HG03095 (cell line): ENCODE measurements around the gene CALU.

Experiments
- ATAC-seq: cut with Tn5 transposase; IDR thresholded peaks from one replicate; pipeline ENCODE4 v1.9.1; 2021; ENCODE audit warnings: moderate library complexity; ENCODE audit not compliant: unreplicated experiment

CALU gene

GRCh38 chr7:128721376-128721775 is 17.8 kb upstream of the CALU start:
- ATAC-seq: no peak

- ATAC-seq: no peak
These were observed 14.4 kb upstream of the CALU start for GRCh38 chr7:128724743-128725142.

- no peak for ATAC-seq
These were observed 13.6 kb upstream of the CALU start for GRCh38 chr7:128725531-128725930.

- no peak for ATAC-seq
These were observed 13.0 kb upstream of the CALU start for GRCh38 chr7:128726059-128726736.

- no peak for ATAC-seq
These were observed 12.5 kb upstream of the CALU start for GRCh38 chr7:128726737-128727072.

GRCh38 chr7:128727239-128727638 is 11.9 kb upstream of the CALU start:
- ATAC-seq: no peak

GRCh38 chr7:128728598-128728997 is 10.6 kb upstream of the CALU start:
- ATAC-seq: no peak

GRCh38 chr7:128729494-128729893 is 9.7 kb upstream of the CALU start:
- ATAC-seq: no peak

- no peak for ATAC-seq
These were observed 8.0 kb upstream of the CALU start for GRCh38 chr7:128731184-128731583.

GRCh38 chr7:128732521-128733277 is 6.5 kb upstream of the CALU start:
- ATAC-seq: no peak

GRCh38 chr7:128733278-128733645 is 5.9 kb upstream of the CALU start:
- no peak for ATAC-seq

GRCh38 chr7:128734890-128735289 is 4.3 kb upstream of the CALU start:
- no peak for ATAC-seq

- ATAC-seq: no peak
These were observed 3.7 kb upstream of the CALU start for GRCh38 chr7:128735436-128735835.

GRCh38 chr7:128737441-128737840 is 1.7 kb upstream of the CALU start:
- no peak for ATAC-seq

GRCh38 chr7:128737867-128738385 is 1.2 kb upstream of the CALU start:
- no peak for ATAC-seq

GRCh38 chr7:128738570-128739047 is 550 bp upstream of the CALU start:
- ATAC-seq: peak; percentile 3

- no peak for ATAC-seq
These were observed 977 bp downstream of the CALU start for GRCh38 chr7:128739990-128740682.

GRCh38 chr7:128740996-128741395 is 1.8 kb downstream of the CALU start:
- no peak for ATAC-seq

- ATAC-seq: no peak
These were observed 2.3 kb downstream of the CALU start for GRCh38 chr7:128741491-128741890.

- no peak for ATAC-seq
These were observed 3.0 kb downstream of the CALU start for GRCh38 chr7:128742206-128742605.

- no peak for ATAC-seq
These were observed 4.1 kb downstream of the CALU start for GRCh38 chr7:128743112-128743772.
